H1 (cell line): ENCODE results near the gene RPL18A. TPM values are rescaled to one million over a fixed set of nuclear protein-coding genes. Genes with fewer than 3 reads are reported as not detected.

ENCODE experiments used
- CTCF ChIA-PET: fragments of 300-600 bp; sonication (Branson Sonifier 250); formaldehyde crosslinking; loops from one replicate; lab custom pipeline; 2021; ENCODE audit not compliant: partially characterized antibody; lab: Charles Lee
- POLR2A ChIA-PET: fragments of 300-600 bp; sonication (Branson Sonifier 250); formaldehyde crosslinking; loops from one replicate; lab custom pipeline; 2021; ENCODE audit warnings: inconsistent platforms; ENCODE audit not compliant: partially characterized antibody; lab: Charles Lee
- DNase-seq, 2 experiments: peaks; one replicate each; pipeline versions ENCODE4 v3.0.0 to v3.0.0-alpha.2; 2010 to 2022; ENCODE audit warnings: low spot score in 2 of 2, low read depth in 1 of 2, mixed read lengths in 1 of 2
- FAIRE-seq: peaks from 2 replicates; lab custom pipeline; 2011; peaks lifted over from hg19 to GRCh38; lab: Jason Lieb, UNC
- H2AFZ ChIP-seq: 2 replicates; pipeline ENCODE4 v1.8.1; 2012; ENCODE audit warnings: low read length, inconsistent platforms
- H2AK5ac ChIP-seq: 2 replicates; pipeline ENCODE4 v1.6.1; 2013; ENCODE audit warnings: low read depth, low read length
- H2BK120ac ChIP-seq: replicated peaks from 2 replicates; pipeline ENCODE3; 2013; ENCODE audit warnings: low read depth, low read length, inconsistent platforms
- H2BK12ac ChIP-seq: 2 replicates; pipeline ENCODE4 v1.6.1; 2013; ENCODE audit warnings: low read depth, low read length
- H2BK15ac ChIP-seq: 2 replicates; pipeline ENCODE4 v1.6.1; 2013; ENCODE audit warnings: low read length
- H2BK20ac ChIP-seq: 2 replicates; pipeline ENCODE4 v1.6.1; 2013; ENCODE audit warnings: low read length
- H2BK5ac ChIP-seq: 2 replicates; pipeline ENCODE4 v1.6.1; 2013; ENCODE audit warnings: low read depth, low read length
- H3K14ac ChIP-seq: 2 replicates; pipeline ENCODE4 v1.6.1; 2013; ENCODE audit warnings: inconsistent platforms; ENCODE audit not compliant: insufficient read length
- H3K18ac ChIP-seq: 2 replicates; pipeline ENCODE4 v1.6.1; 2013; ENCODE audit warnings: low read length; ENCODE audit errors: extremely low read depth
- H3K23ac ChIP-seq: 2 replicates; pipeline ENCODE4 v1.6.1; 2013; ENCODE audit warnings: inconsistent platforms; ENCODE audit not compliant: insufficient read length
- H3K23me2 ChIP-seq: 2 replicates; pipeline ENCODE4 v1.6.1; 2013; ENCODE audit warnings: low read depth, low read length
- H3K27ac ChIP-seq: 2 replicates; pipeline ENCODE4 v1.6.1; 2011; ENCODE audit warnings: low read depth, low read length, inconsistent platforms
- H3K27me3 ChIP-seq, 4 experiments: replicated peaks in 1 of 4; 1 replicate in 1 of 4; 2 replicates in 3 of 4; pipeline versions ENCODE4 v1.6.1 to v1.8.1; 2011 to 2013; ENCODE audit warnings: low read length in 3 of 4, mild to moderate bottlenecking in 3 of 4, inconsistent platforms in 2 of 4, mixed read lengths in 2 of 4, moderate library complexity in 1 of 4; ENCODE audit not compliant: control insufficient read depth in 3 of 4, insufficient read depth in 3 of 4; ENCODE audit errors: extremely low read depth in 1 of 4
- H3K36me3 ChIP-seq, 4 experiments: 2 replicates each; pipeline versions ENCODE4 v1.6.1 to v1.8.1; 2011 to 2013; ENCODE audit warnings: mild to moderate bottlenecking in 4 of 4, low read length in 3 of 4, moderate library complexity in 2 of 4, control low read depth in 1 of 4, inconsistent platforms in 1 of 4; ENCODE audit not compliant: insufficient read depth in 4 of 4, control insufficient read depth in 2 of 4
- H3K4ac ChIP-seq: replicated peaks from 2 replicates; pipeline ENCODE3; 2013; ENCODE audit warnings: low read length, low read depth, mixed read lengths, inconsistent platforms; ENCODE audit not compliant: insufficient read length
- H3K4me1 ChIP-seq, 4 experiments: replicated peaks in 1 of 4; 1 replicate in 1 of 4; 2 replicates in 3 of 4; pipeline versions ENCODE4 v1.6.1 to v1.8.1; 2011 to 2013; ENCODE audit warnings: low read length in 3 of 4, inconsistent platforms in 2 of 4, mixed read lengths in 1 of 4; ENCODE audit not compliant: insufficient read depth in 4 of 4, control insufficient read depth in 3 of 4
- H3K4me2 ChIP-seq, 2 experiments: 2 replicates each; pipeline versions ENCODE4 v1.6.1 to v1.8.1; 2011 to 2013; ENCODE audit warnings: low read depth in 2 of 2, low read length in 2 of 2, control low read depth in 1 of 2, inconsistent platforms in 1 of 2, mild to moderate bottlenecking in 1 of 2; ENCODE audit not compliant: insufficient read depth in 1 of 2
- H3K4me3 ChIP-seq, 4 experiments: fragments of 200-600, 300-600 bp in 1 of 4; sonication (generic), shearing (Covaris generic), sonication (Bioruptor Twin) in 1 of 4; 2 replicates each; pipeline versions ENCODE4 v1.5.1 to v1.8.1; 2011 to 2016; ENCODE audit warnings: low read length in 4 of 4, low read depth in 3 of 4, control low read depth in 2 of 4, inconsistent platforms in 2 of 4, mild to moderate bottlenecking in 2 of 4, mixed read lengths in 1 of 4, moderate library complexity in 1 of 4; ENCODE audit not compliant: insufficient read depth in 2 of 4; ENCODE audit errors: extremely low read depth in 1 of 4
- H3K56ac ChIP-seq: replicated peaks from 2 replicates; pipeline ENCODE3; 2013; ENCODE audit warnings: low read depth, mild to moderate bottlenecking, mixed read lengths, low read length, inconsistent platforms; ENCODE audit not compliant: insufficient read length
- H3K79me1 ChIP-seq: 2 replicates; pipeline ENCODE4 v1.6.1; 2013; ENCODE audit warnings: low read depth, low read length, control low read depth
- H3K79me2 ChIP-seq, 2 experiments: 2 replicates each; pipeline versions ENCODE4 v1.6.1 to v1.8.1; 2012 to 2013; ENCODE audit warnings: low read length in 2 of 2, mild to moderate bottlenecking in 2 of 2, inconsistent platforms in 1 of 2; ENCODE audit not compliant: insufficient read depth in 2 of 2, control insufficient read depth in 1 of 2
- H3K9ac ChIP-seq, 4 experiments: replicated peaks in 1 of 4; 1 replicate in 1 of 4; 2 replicates in 3 of 4; pipeline versions ENCODE4 v1.6.1 to v1.8.1; 2011 to 2013; ENCODE audit warnings: low read depth in 3 of 4, low read length in 3 of 4, control low read depth in 2 of 4, mild to moderate bottlenecking in 2 of 4, moderate library complexity in 2 of 4, inconsistent platforms in 1 of 4; ENCODE audit errors: extremely low read depth in 1 of 4
- H3K9me3 ChIP-seq, 2 experiments: 2 replicates each; pipeline versions ENCODE4 v1.6.1 to v1.8.1; 2012 to 2013; ENCODE audit warnings: mild to moderate bottlenecking in 2 of 2, moderate library complexity in 2 of 2, control low read depth in 1 of 2, inconsistent platforms in 1 of 2, low read depth in 1 of 2, low read length in 1 of 2, mixed read lengths in 1 of 2; ENCODE audit not compliant: insufficient read depth in 2 of 2
- H4K20me1 ChIP-seq, 2 experiments: replicated peaks in 1 of 2; 2 replicates each; pipeline versions ENCODE3 to v1.8.1; 2011 to 2013; ENCODE audit warnings: inconsistent platforms in 2 of 2, low read length in 2 of 2, mild to moderate bottlenecking in 1 of 2; ENCODE audit not compliant: insufficient read depth in 2 of 2, control insufficient read depth in 1 of 2
- H4K5ac ChIP-seq: 2 replicates; pipeline ENCODE4 v1.6.1; 2013; ENCODE audit warnings: low read length, low read depth, mixed read lengths, inconsistent platforms; ENCODE audit not compliant: insufficient read length
- H4K8ac ChIP-seq: 2 replicates; pipeline ENCODE4 v1.8.0; 2013; ENCODE audit warnings: mild to moderate bottlenecking, moderate library complexity, low read length, inconsistent platforms; ENCODE audit not compliant: insufficient read depth; ENCODE audit errors: extremely low read depth
- H4K91ac ChIP-seq: replicated peaks from 2 replicates; pipeline ENCODE3; 2013; ENCODE audit warnings: low read length, mixed read lengths, inconsistent platforms; ENCODE audit not compliant: insufficient read length
- RNF2 ChIP-seq: fragments of 200-900, 300-1000 bp; sonication (generic); IDR thresholded peaks from 2 replicates; pipeline ENCODE4 v1.7.1; 2016; ENCODE audit warnings: borderline replicate concordance, low read depth, mild to moderate bottlenecking, antibody characterized with exemption, low read length; ENCODE audit not compliant: poor library complexity, severe bottlenecking; ENCODE audit errors: missing control alignments
- SIRT6 ChIP-seq: IDR thresholded peaks from one replicate; pipeline ENCODE4 v1.7.1; 2012; ENCODE audit warnings: low read length, inconsistent platforms
- ZNF274 ChIP-seq: IDR thresholded peaks from 2 replicates; pipeline ENCODE4 v1.7.0; 2012; ENCODE audit warnings: low read length, borderline replicate concordance; ENCODE audit errors: extremely low read depth
- WGBS, 2 experiments: shearing (Covaris generic) in 1 of 2; methylation state at CpG; one replicate each; pipeline versions ENCODE4 v1.1.6 to v1.1.7; 2013 to 2015; ENCODE audit warnings: low lambda C conversion rate in 2 of 2, mixed read lengths in 2 of 2, inconsistent platforms in 1 of 2, low coverage in 1 of 2, missing lambda C conversion rate in 1 of 2; ENCODE audit not compliant: insufficient replicate concordance in 2 of 2, insufficient coverage in 1 of 2, insufficient read length in 1 of 2; ENCODE audit errors: extremely low coverage in 1 of 2, missing lambda C conversion rate in 1 of 2; 5-methylcytosine and 5-hydroxymethylcytosine counted together
- polyA plus RNA-seq, 7 experiments: library from polyadenylated mRNA; depleted of rRNA in 3 of 7; stranded (reverse) in 5 of 7; unstranded in 2 of 7; fragments of >200 nt in 5 of 7; fragments of 200-250 nt in 2 of 7; gene quantifications; 1 replicate in 5 of 7; 2 replicates in 1 of 7; 4 replicates in 1 of 7; pipeline versions ENCODE4 v1.2.1 to v1.2.3, GENCODE V29; 2011 to 2013; ENCODE audit warnings: missing spikeins in 2 of 7, mixed read lengths in 2 of 7
- total RNA-seq: library from RNA; stranded (reverse); fragmentation: NEBNext Ultra II Directional; extraction: Animal tissue kit (Norgen Biotek cat#: 25700); gene quantifications from 2 replicates; pipeline ENCODE4 v1.2.1, GENCODE V29; 2021
- TF ChIP-seq, protein P1 (sequence below): IDR thresholded peaks from 2 replicates; pipeline ENCODE4 v1.6.1; 2012; ENCODE audit warnings: inconsistent platforms

Gene RPL18A
- total and polyA plus RNA-seq, 2 of the 8 experiments (the other 6 are each of a cell fraction or from before 2014, with no cell fraction given) = 2,749 to 3,938 TPM

GRCh38 chr19:17836530-17836929 lies 23.2 kb upstream of the RPL18A start:
- H3K27me3 ChIP-seq = peaks cover 0 to 3% (median 1%) of the 10 kb centered on the region in 4 experiments; a peak in 3 of 7 replicates
- no peak overlapping the region for H2BK120ac ChIP-seq
- no peak overlapping the region for H2AFZ ChIP-seq
- no peaks in the 10 kb centered on the region for H3K79me2 ChIP-seq
- no peaks in the 10 kb centered on the region for H3K79me1 ChIP-seq
- TF ChIP-seq, protein P1, sequence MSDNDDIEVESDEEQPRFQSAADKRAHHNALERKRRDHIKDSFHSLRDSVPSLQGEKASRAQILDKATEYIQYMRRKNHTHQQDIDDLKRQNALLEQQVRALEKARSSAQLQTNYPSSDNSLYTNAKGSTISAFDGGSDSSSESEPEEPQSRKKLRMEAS = no peak
- TF ChIP-seq ZNF274 = no peak
- TF ChIP-seq SIRT6 = no peak
- TF ChIP-seq RNF2 = no peak
- H3K36me3 ChIP-seq = no peaks in the 10 kb centered on the region
- no peak for DNase-seq
- peaks cover 0 to 10% (median 5%) of the 10 kb centered on the region in 4 experiments; a peak in 3 of 7 replicates for H3K4me1 ChIP-seq
- H3K23me2 ChIP-seq = peaks cover 4% of the 10 kb centered on the region
- ChIA-PET POLR2A (interaction anchor here (12.5 kb wide), 1 partner anchor 26 kb away, joined by 133 read pairs; the partner anchor contains the start of gene RPL18A), CTCF (interaction anchor here (0.6 to 3.7 kb wide), 4 partner anchors 19 to 74 kb away, joined by 3 to 19 read pairs (median 4); partner anchors contain the start of gene RPL18A)
- no peak overlapping the region for H3K18ac ChIP-seq
- no peak overlapping the region for H2BK5ac ChIP-seq
- H3K56ac ChIP-seq = no peak overlapping the region
- peaks cover 0 to 5% of the 10 kb centered on the region in 2 experiments for H4K20me1 ChIP-seq
- H3K14ac ChIP-seq = no peak overlapping the region
- no peak overlapping the region for H3K4ac ChIP-seq
- H2BK12ac ChIP-seq = no peak overlapping the region
- H3K27ac ChIP-seq = no peak overlapping the region
- H3K9ac ChIP-seq = no peak overlapping the region
- no peak overlapping the region for H4K8ac ChIP-seq
- no peaks in the 10 kb centered on the region for H3K9me3 ChIP-seq
- WGBS, 2 experiments = 85% methylated on average over 4 of the region's 4 CpGs; no CpG with 5 or more reads in 1 of the 2 experiments
- no peak for FAIRE-seq
- no peak overlapping the region for H3K23ac ChIP-seq
- H3K4me3 ChIP-seq = no peak overlapping the region
- H4K5ac ChIP-seq = no peak overlapping the region
- no peak overlapping the region for H2BK15ac ChIP-seq
- no peak overlapping the region for H4K91ac ChIP-seq
- H2BK20ac ChIP-seq = no peak overlapping the region
- H2AK5ac ChIP-seq = 0 out of 2 replicates have a peak overlapping the region, but pooled peaks have one; percentile 39
- no peak overlapping the region for H3K4me2 ChIP-seq
